Cardiac fibroblast (primary cell): Measurements from ENCODE around the gene CSNK1D.

Experiments
- DNase-seq, 2 donors: peaks; one replicate each; pipeline versions ENCODE4 v3.0.0 to v3.0.0-alpha.2; 2010; ENCODE audit warnings: low read depth in 2 of 2
- H3K4me3 ChIP-seq, 2 donors: replicated peaks in 1 of 2; 1 replicate in 1 of 2; 2 replicates in 1 of 2; pipeline ENCODE4 v1.5.1; 2011; ENCODE audit warnings: low read depth in 2 of 2, low read length in 2 of 2, mild to moderate bottlenecking in 2 of 2, moderate library complexity in 1 of 2
- CTCF ChIP-seq: IDR thresholded peaks from one replicate; pipeline ENCODE4 v1.5.1; 2011; ENCODE audit warnings: low read depth, mild to moderate bottlenecking, low read length, inconsistent platforms

The CSNK1D gene

GRCh38 chr17:82305727-82306300, 32.3 kb upstream of the CSNK1D start:
- TF ChIP-seq CTCF: no peak
- no peak for DNase-seq
- H3K4me3 ChIP-seq: no peak overlapping the region

- no peak for TF ChIP-seq CTCF
- no peak for DNase-seq
- H3K4me3 ChIP-seq: no peak overlapping the region
Observed at GRCh38 chr17:82304826-82305726, 31.6 kb upstream of the CSNK1D start.

GRCh38 chr17:82303944-82304808, 30.7 kb upstream of the CSNK1D start:
- no peak overlapping the region for H3K4me3 ChIP-seq
- no peak for TF ChIP-seq CTCF
- peak in 1 of 2 donors; percentile 73 for DNase-seq

GRCh38 chr17:82302991-82303943, 29.8 kb upstream of the CSNK1D start:
- no peak for DNase-seq
- no peak for TF ChIP-seq CTCF
- no peak overlapping the region for H3K4me3 ChIP-seq

GRCh38 chr17:82302568-82302963, 29.1 kb upstream of the CSNK1D start:
- TF ChIP-seq CTCF: no peak
- no peak for DNase-seq
- H3K4me3 ChIP-seq: no peak overlapping the region

- H3K4me3 ChIP-seq: no peak overlapping the region
- no peak for DNase-seq
- no peak for TF ChIP-seq CTCF
Observed at GRCh38 chr17:82301916-82302567, 28.5 kb upstream of the CSNK1D start.
